ENCODE data around the gene UNC5A.

UNC5A gene

GRCh38 chr5:176851380-176851779 is 41.0 kb downstream of the UNC5A start (continued):
- TF ChIP-seq TSHZ2 (CRISPR knock-in tag; IDR thresholded peaks at IDR 0.05) (no peak), ZC3H10 (CRISPR knock-in tag; IDR thresholded peaks at IDR 0.05) (no peak), ZNF8 (CRISPR knock-in tag; IDR thresholded peaks at IDR 0.05) (no peak), TCF4 (CRISPR knock-in tag; IDR thresholded peaks at IDR 0.05; ENCODE audit: borderline replicate concordance) (no peak), POU6F1 (CRISPR knock-in tag; IDR thresholded peaks at IDR 0.05; ENCODE audit: borderline replicate concordance, low read depth) (no peak), ISL1 (CRISPR knock-in tag; IDR thresholded peaks at IDR 0.05) (no peak), CSRNP3 (CRISPR knock-in tag; IDR thresholded peaks at IDR 0.05) (no peak), OSR1 (CRISPR knock-in tag; IDR thresholded peaks at IDR 0.05) (no peak), ZFP30 (CRISPR knock-in tag; IDR thresholded peaks at IDR 0.05) (no peak), ZNF70 (CRISPR knock-in tag; IDR thresholded peaks at IDR 0.05) (no peak)

GRCh38 chr5:176851871-176852658 is 41.7 kb downstream of the UNC5A start:
- TF ChIP-seq ZC3H10 (CRISPR knock-in tag; IDR thresholded peaks at IDR 0.05) (no peak), TSHZ2 (CRISPR knock-in tag; IDR thresholded peaks at IDR 0.05) (no peak), GLIS3 (CRISPR knock-in tag; IDR thresholded peaks at IDR 0.05) (no peak), ZFP30 (CRISPR knock-in tag; IDR thresholded peaks at IDR 0.05) (no peak), ZFP3 (CRISPR knock-in tag; IDR thresholded peaks at IDR 0.05) (no peak), ISL1 (CRISPR knock-in tag; IDR thresholded peaks at IDR 0.05) (no peak), ESRRG (CRISPR knock-in tag; IDR thresholded peaks at IDR 0.05) (no peak), CSDC2 (CRISPR knock-in tag; IDR thresholded peaks at IDR 0.05) (no peak), RARB (CRISPR knock-in tag; IDR thresholded peaks at IDR 0.05) (no peak), ZNF8 (CRISPR knock-in tag; IDR thresholded peaks at IDR 0.05) (no peak), OSR1 (CRISPR knock-in tag; IDR thresholded peaks at IDR 0.05) (no peak), BACH2 (CRISPR knock-in tag; IDR thresholded peaks at IDR 0.05; ENCODE audit: borderline replicate concordance) (no peak), ARNTL (CRISPR knock-in tag; IDR thresholded peaks at IDR 0.05; ENCODE audit: borderline replicate concordance, low read depth) (no peak), SNAI2 (CRISPR knock-in tag; IDR thresholded peaks at IDR 0.05) (no peak), PATZ1 (CRISPR knock-in tag; IDR thresholded peaks at IDR 0.05; ENCODE audit: borderline replicate concordance) (no peak), CSRNP3 (CRISPR knock-in tag; IDR thresholded peaks at IDR 0.05) (no peak), ZNF70 (CRISPR knock-in tag; IDR thresholded peaks at IDR 0.05) (no peak), TOX (CRISPR knock-in tag; IDR thresholded peaks at IDR 0.05; ENCODE audit: borderline replicate concordance) (no peak), TCF4 (CRISPR knock-in tag; IDR thresholded peaks at IDR 0.05; ENCODE audit: borderline replicate concordance) (no peak)
- ATAC-seq = no peak

Data from SK-N-SH treated with all-trans-retinoic acid at 6 μM for 48 hours (cell line).